Measurements from ENCODE around the gene MCF2L2.
A peak's percentile ranks its signal among the peaks of the same experiment; 100 is the strongest.

The MCF2L2 gene

DNA sequence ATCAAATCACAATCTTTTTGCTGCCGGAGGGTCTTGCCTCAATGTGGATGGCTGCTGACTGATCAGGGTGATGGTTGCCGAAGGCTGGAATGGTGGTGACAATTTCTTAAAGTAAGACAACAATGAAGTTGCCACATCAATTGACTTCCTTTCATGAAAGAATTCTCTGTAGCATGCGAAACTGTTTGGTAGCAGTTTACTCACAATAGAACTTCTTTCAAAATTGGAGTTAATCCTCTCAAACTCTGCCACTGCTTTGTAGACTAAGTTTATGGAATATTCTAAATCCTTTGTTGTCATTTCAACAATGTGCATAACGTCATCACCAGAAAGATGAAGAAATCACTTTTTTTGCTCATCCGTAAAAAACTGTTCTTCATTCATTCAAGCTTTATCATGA lies 109.5 kb downstream of the MCF2L2 start:
- DNase-seq = no peak

DNA sequence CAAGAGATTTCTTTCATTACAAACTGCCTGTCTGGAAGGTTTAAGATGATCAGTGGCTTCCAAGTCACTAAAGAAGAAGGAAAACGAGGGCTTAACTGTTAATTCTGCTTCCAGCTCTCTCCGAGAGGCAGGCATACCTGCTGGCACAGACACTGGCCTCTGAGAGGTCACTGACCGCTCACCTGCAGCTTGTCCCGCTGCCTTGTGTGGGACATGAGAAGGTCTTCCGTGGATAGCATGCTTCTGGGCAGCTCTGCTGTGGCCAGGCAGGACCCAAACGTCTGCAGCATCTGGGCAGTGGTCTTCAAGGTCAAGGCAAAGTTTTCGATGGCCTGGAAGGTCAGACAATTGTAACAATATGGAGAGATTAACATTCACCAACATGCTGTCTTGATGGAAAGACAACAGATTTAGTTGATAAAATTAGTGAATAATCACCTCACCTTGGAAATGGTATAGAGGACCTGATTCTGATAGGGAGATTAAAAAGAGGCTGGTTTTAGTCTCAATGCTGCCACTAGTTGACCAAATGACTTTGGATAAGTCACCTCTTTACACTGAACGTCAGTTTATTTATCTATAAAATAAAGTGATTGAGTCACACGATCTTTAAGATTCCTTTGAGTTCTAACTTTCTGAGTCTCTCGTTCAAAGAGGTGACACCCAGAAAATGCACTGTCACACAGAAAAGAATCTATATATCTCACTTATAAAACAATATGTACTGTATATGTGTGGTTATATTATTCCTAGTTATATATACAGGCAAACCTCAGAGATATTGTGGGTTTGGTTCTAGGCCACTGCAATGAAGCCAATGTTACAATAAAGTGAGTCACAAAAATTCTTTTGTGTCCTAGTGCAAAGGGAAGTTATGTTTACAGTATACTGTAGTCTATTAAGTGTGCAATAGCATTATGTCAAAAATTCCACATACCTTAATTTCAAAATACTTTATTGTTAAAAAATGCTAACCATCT lies 110.2 kb downstream of the MCF2L2 start:
- DNase-seq = no peak

DNA sequence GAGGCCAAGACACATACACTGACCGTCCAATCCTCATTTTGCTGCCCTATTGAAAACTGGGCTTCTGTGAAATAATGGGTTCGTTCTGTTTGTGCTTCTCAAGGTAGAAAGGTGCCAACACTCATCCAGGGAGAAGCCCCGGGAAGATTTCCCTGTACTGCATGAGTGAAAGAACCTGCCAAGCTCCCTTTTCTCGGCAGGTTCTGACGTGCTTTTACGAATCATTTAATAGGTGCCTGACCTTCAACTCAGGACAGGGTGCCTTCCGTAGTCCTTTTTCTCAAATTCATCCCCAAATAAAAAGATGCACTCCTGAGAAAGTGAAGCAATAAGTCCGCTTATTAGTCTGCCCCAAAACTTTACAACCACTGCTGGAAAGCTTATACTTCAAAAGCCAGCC lies 111.1 kb downstream of the MCF2L2 start:
- DNase-seq = no peak

DNA sequence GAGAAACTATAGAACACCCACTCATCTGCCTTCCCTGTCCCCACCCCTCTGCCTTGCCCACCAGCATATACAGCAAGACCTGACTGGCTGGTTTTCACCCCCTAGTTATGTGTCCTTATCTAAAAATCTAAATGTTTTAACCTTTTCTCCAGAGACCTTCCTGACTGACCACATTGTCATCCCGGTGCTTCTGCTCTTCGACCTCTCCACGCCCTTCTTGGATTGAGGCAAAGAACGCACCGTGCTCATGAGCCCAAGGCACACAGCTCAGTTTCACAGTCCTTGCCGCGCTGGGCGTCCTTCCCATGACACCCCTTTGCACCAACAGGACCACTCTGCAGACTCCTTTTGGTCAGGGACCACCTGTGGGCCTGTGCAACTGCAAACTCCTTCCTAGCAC lies 112.7 kb downstream of the MCF2L2 start:
- no peak for DNase-seq

DNA sequence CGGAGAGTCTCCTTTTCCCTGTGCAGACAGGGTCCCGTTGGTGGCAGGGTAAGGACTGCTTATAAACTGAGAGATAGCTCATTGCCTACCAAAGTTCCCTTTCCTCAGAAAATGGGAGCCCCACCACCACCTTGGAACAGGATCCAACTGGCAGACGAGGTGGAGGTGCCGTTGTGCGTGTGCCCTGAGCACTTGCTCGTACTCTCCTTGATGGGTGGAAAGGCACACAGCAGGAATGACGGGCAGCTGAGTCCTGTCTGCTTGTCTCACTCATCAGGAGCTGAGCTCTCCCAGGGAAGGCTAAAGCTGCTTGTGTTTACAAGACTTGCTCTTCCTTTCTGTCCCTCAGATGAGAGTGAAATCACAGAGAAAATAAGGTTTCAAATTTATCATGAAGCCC lies 114.7 kb downstream of the MCF2L2 start:
- no peak for DNase-seq

DNA sequence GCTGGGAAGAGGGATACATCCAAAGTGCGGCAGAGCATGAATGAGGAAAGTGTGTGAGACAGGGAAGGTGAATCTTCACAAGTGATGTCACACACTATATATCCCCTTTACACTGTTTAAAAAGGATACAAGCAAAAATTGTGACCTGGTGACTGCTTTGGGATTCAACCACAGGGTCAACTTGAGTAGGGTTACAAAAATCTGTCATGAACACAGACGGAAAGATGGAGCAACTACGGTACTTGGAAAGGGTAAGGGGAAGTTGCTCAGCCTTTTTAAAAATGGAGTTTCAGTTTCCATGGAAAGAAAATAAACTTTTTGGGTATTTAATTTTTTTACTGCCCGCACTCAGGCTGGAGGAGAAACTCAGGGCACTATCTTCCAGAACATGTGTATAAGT lies 115.1 kb downstream of the MCF2L2 start:
- DNase-seq = no peak

DNA sequence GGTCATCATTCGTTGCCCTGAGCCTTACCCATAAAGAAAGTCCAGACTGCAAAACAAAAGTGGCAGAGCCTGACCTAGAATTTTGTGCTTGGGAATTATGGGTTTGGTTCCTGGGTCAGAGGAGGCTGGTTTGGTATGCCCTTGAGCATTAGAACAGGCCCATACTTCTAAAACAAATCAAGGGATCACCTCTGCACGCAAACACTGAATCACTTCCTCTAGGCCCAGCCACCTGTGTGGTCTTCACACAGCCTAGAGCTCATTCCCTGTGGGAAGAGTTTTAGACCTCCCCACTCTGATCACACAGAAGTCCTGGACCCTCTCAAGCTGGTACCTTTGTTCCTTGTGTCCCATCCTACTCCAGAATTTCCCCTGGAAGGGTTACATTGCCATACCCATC lies 116.0 kb downstream of the MCF2L2 start:
- no peak for DNase-seq

DNA sequence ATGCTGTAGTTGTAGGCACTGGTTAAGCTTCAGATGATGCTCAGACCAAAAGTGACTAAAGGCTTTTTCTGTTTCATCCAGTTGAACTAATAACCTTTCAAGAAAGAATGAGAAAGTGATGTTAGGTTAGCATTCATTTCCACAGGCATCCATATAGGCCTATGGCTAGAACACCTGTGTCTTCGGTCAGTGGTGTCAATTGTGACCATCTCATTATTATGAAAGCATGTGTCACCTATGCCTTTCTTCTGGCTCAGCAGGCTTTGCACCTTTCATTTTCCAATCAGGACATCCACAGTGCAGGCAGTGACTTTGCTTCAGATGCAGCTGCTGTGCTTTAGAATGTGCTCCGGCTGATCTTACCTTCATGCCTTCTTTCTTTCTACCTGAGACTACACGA lies 117.5 kb downstream of the MCF2L2 start:
- DNase-seq = no peak

DNA sequence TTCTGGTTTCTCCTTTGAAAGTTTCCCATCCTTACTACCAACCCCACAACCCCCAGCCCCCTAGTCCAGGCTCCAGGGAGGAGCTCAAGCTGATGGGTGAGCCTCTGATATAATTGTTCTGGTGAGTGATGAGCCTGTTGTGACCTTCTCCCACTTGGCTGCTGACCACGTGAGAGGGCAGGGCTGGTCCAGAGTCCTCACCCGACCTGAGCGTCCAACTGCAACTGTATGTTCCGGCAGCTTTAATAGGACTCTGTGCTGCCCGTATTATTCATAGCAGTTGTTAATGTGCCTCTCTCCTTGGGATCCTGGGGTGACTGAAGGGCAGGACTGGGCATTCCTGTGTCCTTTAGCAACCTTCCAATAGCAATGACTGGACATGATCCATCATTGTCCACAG lies 119.1 kb downstream of the MCF2L2 start:
- DNase-seq = no peak

DNA sequence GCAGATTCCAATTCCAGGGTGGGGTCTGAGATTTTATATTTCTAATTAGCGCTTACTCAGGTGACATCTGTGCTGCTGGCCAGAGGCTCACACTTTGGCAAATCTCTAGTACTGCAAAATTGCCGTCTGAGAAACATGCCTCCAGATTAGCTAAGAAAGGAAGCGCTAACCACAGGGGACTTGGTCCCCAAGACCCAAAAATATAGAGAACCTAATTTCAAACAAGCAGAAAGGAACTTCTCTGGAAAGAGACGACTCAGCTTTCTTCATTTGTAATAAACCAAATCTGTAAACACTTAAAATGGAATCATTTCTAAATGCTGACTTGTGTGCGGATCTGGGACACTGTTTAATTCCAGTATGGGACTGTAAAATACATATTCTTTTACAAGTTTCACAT lies 119.7 kb downstream of the MCF2L2 start:
- DNase-seq = no peak

DNA sequence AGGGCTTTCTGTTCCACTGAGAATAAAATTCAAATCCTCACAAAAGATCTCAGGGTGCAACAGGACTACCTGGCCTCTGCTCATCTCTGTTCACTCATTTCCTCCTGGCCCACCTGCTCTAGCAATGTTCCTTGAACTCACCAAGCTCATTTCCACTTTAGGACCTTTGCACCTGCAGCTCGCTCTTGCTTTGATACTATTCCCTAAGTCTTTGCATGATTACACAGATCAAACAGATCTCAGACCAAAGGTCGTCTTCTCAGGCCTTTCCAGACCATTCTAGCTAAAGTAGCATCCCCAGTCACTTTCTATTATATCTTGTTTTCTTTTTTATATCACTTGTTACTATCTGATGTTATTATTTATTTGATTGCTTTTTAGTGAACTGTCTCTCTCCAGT lies 120.7 kb downstream of the MCF2L2 start:
- no peak for DNase-seq

DNA sequence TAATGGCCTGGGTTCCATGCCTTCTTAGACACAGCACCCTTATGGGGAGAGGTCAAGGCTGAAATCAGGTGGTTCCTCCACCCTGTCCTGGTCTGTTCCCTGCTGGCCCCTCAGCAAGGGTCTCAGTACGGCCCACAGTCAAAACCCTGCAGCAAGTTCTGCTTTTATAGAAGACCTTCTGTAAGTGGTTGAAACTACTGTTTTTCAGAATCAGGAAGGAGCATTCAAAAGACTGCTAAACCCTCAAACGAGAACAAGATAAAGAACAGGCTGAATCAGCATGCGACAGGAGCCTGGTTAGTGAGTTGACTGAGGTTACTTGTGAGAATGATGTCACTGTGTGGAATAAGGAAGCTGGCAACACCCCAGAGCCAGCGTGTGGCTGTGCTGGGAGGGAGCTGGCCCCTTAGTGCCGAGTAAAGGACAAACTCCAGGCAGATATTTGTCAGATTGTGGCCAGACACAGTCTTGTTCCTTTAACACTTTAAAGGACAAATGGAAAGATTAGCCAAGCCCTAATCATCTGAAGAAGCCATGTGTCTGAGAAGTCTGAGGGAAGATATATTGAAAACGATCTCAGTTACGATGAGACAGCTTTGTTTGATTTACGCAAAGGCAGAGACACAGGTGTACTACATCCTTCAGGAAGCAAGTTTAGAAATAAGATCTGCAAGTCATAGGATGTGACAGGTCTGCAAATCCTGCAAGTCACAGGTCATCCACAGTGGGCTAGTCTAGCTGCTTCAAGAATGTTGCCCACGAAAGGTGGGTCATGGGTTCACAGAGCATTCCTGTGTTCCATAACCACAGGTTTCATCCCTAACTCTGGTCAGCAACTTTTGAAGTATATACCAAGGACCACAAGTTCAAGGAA lies 121.4 kb downstream of the MCF2L2 start:
- peak; percentile 82 for DNase-seq

DNA sequence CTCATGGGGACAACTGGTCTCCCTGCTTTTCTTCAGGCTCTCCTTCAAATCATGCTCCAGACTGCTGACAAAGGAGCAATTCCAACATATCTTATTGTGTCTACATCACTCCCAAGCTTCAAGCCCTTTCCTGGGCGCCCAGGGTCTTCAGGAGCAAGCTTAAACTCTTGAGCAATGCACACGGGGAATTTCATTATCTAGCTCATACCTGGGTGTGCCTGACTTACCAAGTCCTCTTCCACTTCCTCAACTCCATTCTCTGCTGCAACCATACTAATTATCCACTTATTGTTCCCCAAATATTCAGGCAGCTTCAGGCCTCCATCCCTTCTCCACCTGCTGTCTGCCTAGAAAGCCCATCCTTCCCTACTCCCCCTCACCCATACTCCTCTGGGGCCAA lies 124.7 kb downstream of the MCF2L2 start:
- no peak for DNase-seq

DNA sequence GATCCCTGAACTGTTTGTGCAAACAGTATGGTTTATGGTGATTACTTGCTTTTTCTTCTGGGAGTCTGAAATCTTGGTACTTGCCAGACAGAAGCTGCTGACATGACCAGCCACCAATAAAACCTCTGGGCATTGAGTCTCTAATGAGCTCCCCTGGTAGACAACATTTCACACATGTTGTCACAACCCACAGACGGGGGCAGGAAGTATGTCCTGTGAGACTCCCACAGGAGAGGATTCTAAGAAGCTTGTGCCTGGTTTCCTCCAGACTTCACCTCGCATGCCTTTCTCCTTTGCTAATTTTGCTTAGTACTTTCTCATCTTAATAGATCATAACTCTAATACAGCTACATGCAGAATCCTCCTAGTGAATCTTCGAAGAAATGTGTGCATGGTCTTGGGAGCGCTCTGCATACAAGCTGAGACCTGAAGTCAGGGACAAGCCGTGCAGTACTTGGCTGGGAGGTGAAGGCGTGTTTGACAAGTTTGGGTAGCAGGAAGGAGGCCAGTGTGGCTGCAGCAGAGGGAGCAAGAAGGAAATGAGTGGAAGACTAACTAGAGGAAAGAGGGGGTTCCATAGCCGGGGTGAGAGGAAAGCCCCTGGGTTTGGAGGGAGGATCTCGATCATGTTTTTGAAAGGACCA lies 126.4 kb downstream of the MCF2L2 start:
- no peak for DNase-seq

DNA sequence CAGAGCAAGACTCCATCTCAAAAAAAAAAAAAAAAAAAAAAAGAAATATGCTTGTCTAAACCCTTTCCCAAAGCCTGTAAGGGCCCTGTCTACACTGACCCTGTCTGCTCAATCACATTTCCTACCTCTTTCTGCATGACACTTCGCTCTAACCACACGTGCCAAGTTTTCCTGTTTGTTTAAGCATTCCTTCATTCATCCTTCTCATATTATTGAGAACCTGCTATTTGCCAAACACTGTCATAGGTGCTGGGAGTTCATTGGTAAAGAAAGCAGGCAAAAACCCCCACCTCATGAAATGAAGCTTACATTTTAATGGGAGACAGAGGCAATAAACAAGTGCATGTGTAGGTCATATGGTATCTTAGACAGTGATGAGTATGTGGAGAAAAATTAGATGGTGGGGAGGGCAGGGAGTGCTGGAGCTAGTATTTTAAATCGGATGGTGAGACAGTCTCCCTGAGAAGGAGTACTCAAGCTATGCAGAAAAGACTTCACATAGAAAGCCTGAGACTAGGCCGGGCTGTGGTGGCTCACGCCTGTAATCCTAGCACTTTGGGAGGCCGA lies 127.3 kb downstream of the MCF2L2 start:
- DNase-seq = no peak

DNA sequence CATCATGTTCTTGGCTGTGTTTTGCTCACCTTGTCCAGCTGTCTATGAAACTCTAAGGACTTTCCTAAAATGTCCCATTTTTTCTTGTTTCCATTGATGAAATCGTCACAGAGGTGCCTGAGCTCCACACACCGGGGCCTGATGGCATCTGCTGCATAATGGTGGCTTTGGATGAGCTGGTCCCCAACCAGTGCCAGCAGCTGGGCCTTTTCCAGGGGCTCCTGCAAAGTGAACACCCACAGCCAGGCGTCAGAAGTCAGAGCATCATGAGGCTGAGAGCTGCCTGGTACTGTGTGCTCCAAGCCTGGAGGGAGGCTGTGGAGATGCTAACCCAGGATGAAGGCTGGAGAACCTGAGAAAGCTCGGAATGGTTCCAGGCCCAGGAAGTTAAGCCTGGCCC lies 128.4 kb downstream of the MCF2L2 start:
- no peak for DNase-seq

DNA sequence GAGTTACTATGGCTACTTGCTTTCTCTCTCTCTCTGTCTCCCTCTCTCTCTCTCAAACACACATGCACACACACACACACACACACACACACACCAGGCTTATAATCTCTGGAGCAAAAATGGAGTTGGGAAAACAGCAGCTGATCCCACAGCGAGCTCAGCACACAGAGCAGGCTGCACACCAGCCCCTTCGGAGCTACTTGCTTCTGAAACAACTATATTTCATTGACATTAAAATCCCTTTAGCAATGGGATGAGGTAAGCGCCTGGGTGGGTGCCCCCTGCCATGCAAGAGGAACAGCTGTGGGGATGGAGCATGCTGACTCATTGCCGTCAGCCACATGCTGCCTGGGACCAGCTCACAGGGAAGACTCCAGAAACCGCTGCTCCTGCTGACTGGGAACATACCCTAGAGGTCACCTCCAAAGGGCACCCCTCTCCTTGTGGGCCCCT lies 129.7 kb downstream of the MCF2L2 start:
- peak; percentile 44 for DNase-seq

DNA sequence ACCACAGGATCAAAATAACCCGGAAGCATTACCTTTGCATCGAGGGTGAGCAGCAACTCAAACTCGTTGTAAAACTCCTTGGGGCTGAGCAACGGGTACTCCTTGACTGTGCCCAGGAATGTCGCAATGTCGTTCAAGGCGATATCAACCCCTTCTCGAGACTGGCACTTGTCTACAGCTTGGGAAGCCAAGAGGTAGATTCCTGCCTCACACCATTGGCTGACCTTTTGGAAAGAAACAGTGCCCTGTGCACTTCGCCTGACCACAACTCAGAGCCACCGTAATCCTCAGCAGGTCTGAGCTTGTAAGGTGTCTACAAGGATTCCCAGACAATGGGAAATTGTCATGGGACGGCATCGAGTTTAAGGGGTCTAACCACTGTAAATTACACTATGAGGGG lies 131.5 kb downstream of the MCF2L2 start:
- DNase-seq = no peak

DNA sequence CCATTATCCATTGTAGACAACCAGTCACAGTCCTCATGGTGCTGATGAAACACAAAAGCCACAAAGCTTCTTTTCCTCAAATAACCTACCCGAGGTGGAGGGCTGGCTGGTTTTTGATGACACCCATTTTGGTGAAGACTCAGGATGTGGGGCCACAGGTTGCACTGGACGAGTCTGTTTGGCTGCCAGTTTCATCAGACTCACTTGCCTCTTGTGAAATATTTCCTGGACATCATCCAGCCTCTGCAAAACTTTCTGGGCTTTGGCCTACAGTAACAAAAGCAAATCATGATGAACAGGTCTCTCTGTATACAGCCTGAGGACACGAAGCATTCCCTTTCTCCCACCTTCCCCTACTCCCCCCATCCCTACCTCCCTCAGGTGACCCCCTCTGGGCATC lies 133.2 kb downstream of the MCF2L2 start:
- DNase-seq = peak; percentile 34

DNA sequence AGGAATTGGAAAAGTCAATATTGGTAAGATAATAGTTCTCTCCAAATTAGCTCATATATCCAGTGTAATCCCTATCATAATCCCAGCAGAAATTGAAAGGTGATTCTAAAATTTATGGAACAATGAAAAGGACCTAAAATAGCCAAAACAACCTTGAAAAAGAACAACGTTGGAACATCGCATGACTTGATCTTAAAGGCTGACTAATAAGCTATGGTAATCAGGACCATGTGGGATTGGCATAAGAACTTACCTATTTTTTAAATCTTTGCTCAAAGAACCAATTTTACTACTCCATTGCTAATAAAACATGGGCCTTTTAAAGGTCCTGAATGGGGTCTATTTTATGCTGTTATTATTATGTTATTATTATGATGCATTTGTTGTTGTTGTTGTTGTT lies 134.5 kb downstream of the MCF2L2 start:
- DNase-seq = no peak

DNA sequence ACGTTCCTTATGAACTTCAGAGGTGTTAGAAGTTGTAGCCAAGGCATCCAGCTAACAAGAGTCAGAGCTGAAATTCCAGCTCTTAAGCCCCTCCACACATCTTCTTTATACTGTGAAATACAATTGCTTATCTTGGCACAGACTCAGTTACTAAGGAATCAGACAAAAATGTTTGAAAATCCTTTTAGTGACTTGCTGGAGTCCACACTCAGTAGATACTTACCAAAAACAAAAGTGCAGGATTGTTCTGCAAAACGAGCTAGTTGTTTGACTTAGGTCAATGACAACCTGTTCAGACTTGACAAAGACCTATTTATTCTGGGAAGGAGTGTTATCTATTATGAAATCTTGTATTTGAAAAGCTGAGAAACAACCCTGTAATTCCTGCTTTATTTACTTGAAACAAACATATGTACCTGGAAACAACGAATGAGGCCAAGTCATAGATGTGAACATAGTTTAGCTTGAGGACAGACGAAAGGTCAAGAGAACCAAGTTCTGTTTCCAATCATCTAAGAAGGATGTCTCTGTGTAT lies 136.9 kb downstream of the MCF2L2 start:
- DNase-seq = no peak

DNA sequence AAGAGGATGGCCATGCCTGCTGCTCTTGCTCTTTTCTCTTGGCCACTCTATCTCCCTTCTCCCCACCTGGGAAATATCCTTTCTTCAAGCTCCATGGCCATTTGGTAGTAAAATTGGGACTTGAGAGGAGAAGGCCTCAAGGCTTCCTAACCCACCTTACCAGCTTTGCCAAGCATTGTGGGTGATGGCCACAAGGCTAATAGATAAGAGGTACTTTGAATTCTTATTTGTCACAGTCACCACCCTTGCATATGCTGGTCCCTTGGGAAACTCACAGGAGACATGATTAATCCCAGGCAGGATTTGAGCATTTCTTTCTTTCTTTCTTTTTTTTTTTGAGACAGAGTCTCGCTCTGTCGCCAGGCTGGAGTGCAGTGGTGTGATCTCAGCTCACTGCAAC lies 138.2 kb downstream of the MCF2L2 start:
- DNase-seq = no peak

DNA sequence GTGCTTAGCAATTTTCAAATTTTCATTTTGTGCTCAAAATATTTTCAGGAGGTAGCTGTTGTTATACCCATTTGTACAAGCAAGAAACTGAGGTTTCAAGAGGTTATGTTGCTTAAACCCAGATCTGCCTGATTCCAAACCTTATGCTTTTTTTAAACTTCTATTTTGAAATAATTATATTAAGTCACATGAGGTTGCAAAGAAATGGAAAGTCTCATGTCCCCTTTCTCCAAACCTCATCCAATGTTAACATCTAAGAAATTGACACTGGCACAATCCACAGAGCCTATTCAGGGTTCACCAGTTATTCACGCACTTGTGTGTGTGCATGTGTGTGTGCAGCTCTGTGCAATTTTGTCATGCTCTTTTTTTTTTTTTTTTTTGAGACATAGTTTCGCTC lies 140.3 kb downstream of the MCF2L2 start:
- no peak for DNase-seq

Measured in hematopoietic multipotent progenitor cell treated with erythropoietin and hydrocortisone succinate and interleukin-3 and kit ligand, for 8 days (in vitro differentiated cells).